ENCODE results near the gene UQCR11.

UQCR11 gene

GRCh38 chr19:1611353-1611752, 6.1 kb upstream of the UQCR11 start:
- no peaks in the 10 kb centered on the region for H3K27me3 ChIP-seq (replicated peaks; ENCODE audit: control insufficient read depth, insufficient read depth, low read length)

DNA sequence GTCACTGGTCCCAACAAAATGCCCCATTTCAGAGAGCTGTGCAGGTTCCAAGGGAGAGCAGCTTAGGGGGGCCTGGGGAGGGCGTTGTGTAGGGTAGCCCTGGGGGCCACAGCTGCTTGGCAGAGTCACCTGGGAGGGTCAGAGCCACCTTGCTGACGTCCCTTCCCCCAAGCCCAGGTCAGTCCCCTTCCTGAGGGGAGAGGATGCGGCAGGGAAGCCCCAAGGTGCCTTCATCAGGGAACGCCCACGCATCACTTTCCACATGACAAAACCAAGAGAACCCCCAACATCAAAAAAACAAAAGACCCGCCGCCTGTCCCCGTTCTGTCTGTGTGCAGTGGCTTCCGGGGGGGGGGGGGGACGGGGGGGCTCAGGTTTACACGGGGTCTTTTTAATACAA, 5.3 kb upstream of the UQCR11 start:
- no peak for DNase-seq (ENCODE audit: extremely low read depth, insufficient read length)
- TF ChIP-seq, protein P1, sequence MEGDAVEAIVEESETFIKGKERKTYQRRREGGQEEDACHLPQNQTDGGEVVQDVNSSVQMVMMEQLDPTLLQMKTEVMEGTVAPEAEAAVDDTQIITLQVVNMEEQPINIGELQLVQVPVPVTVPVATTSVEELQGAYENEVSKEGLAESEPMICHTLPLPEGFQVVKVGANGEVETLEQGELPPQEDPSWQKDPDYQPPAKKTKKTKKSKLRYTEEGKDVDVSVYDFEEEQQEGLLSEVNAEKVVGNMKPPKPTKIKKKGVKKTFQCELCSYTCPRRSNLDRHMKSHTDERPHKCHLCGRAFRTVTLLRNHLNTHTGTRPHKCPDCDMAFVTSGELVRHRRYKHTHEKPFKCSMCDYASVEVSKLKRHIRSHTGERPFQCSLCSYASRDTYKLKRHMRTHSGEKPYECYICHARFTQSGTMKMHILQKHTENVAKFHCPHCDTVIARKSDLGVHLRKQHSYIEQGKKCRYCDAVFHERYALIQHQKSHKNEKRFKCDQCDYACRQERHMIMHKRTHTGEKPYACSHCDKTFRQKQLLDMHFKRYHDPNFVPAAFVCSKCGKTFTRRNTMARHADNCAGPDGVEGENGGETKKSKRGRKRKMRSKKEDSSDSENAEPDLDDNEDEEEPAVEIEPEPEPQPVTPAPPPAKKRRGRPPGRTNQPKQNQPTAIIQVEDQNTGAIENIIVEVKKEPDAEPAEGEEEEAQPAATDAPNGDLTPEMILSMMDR (IDR thresholded peaks at IDR 0.05; ENCODE audit: insufficient read depth, low read length, poor library complexity, severe bottlenecking): no peak
- no peak overlapping the region for H3K4me3 ChIP-seq (replicated peaks; ENCODE audit: low read depth, low read length)
- H3K36me3 ChIP-seq (ENCODE audit: control insufficient read depth, insufficient read depth, low read length): peaks cover 51% of the 10 kb centered on the region
- no peaks in the 10 kb centered on the region for H3K27me3 ChIP-seq (replicated peaks; ENCODE audit: control insufficient read depth, insufficient read depth, low read length)

More at GRCh38 chr19:1611353-1611752, 6.1 kb upstream of the UQCR11 start:
- no peak overlapping the region for H3K4me3 ChIP-seq (replicated peaks; ENCODE audit: low read depth, low read length)
- peaks cover 54% of the 10 kb centered on the region for H3K36me3 ChIP-seq (ENCODE audit: control insufficient read depth, insufficient read depth, low read length)
- TF ChIP-seq, protein P1 (IDR thresholded peaks at IDR 0.05; ENCODE audit: insufficient read depth, low read length, poor library complexity, severe bottlenecking): no peak
- no peak for DNase-seq (ENCODE audit: extremely low read depth, insufficient read length)

- peaks cover 44% of the 10 kb centered on the region for H3K36me3 ChIP-seq (ENCODE audit: control insufficient read depth, insufficient read depth, low read length)
These were observed 4.6 kb upstream of the UQCR11 start for GRCh38 chr19:1609680-1610474.

GRCh38 chr19:1609103-1609396, 3.8 kb upstream of the UQCR11 start:
- TF ChIP-seq, protein P1 (IDR thresholded peaks at IDR 0.05; ENCODE audit: insufficient read depth, low read length, poor library complexity, severe bottlenecking): no peak
- Histone ChIP-seq H3K27me3 (replicated peaks; ENCODE audit: control insufficient read depth, insufficient read depth, low read length) (no peaks in the 10 kb centered on the region), H3K36me3 (ENCODE audit: control insufficient read depth, insufficient read depth, low read length) (peaks cover 36% of the 10 kb centered on the region), H3K4me3 (replicated peaks; ENCODE audit: low read depth, low read length) (no peak overlapping the region)
- no peak for DNase-seq (ENCODE audit: extremely low read depth, insufficient read length)

More at GRCh38 chr19:1609680-1610474, 4.6 kb upstream of the UQCR11 start:
- TF ChIP-seq, protein P1 (IDR thresholded peaks at IDR 0.05; ENCODE audit: insufficient read depth, low read length, poor library complexity, severe bottlenecking): no peak
- DNase-seq (ENCODE audit: extremely low read depth, insufficient read length): no peak
- Histone ChIP-seq H3K4me3 (replicated peaks; ENCODE audit: low read depth, low read length) (no peak overlapping the region), H3K27me3 (replicated peaks; ENCODE audit: control insufficient read depth, insufficient read depth, low read length) (no peaks in the 10 kb centered on the region)

DNA sequence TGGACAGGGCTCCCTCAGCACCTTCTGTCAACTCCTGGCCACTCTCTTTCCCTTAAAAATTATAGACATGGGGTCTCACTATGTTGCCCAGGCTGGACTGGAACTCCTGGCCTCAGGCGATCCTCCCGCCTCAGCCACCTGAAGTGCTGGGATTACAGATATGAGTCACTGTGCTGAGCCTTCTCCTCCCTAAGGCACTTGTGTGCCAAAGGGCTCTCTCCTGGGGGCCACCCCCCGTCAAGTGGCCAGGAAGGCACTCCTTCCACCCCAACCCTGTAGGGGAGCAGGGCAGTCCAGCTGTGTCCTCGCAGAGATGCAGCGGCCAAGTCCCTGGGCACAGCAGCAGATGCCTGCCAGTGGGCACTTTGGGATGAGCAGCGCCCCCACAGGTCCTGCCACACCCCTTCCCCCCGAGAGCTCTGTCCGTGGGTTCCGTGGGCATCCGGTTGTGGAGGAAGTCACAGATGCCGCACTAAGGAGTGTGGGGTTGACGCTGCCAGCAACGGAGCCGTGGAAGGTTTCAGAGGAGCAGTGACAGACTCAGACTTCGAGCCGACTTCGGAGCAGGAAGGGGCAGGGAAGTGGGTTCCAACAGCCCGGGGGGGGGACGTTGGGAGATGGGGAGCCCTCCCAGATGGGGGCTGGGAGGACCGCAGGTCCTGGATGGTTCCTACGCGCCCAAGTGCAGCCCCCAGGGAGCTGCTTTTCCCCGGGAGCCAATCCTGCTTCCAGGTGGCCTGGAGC, 3.3 kb upstream of the UQCR11 start:
- H3K36me3 ChIP-seq (ENCODE audit: control insufficient read depth, insufficient read depth, low read length): peaks cover 31% of the 10 kb centered on the region
- DNase-seq (ENCODE audit: extremely low read depth, insufficient read length): no peak
- H3K4me3 ChIP-seq (replicated peaks; ENCODE audit: low read depth, low read length): no peak overlapping the region
- H3K27me3 ChIP-seq (replicated peaks; ENCODE audit: control insufficient read depth, insufficient read depth, low read length): no peaks in the 10 kb centered on the region
- TF ChIP-seq, protein P1 (IDR thresholded peaks at IDR 0.05; ENCODE audit: insufficient read depth, low read length, poor library complexity, severe bottlenecking): no peak

All from GM06990 (cell line).